T-helper 1 cell treated with Interleukin-12 subunit alpha and Interleukin-12 subunit beta and Interleukin-4 antibody, amounts not matched to agents 30 ng/mL and 1 ng/mL, for 36 hours (primary cell): ENCODE data around the gene MOBP. TPM values are rescaled to one million over a fixed set of nuclear protein-coding genes. Genes with fewer than 3 reads are reported as not detected.
"Not testable (repeated sequence)": the region's sequence is repeated elsewhere in the genome, so short reads cannot be mapped to it uniquely, and the experiment has no call there.

Experiments
- intact Hi-C: fragments of 100-400 bp; cut with micrococcal nuclease; formaldehyde crosslinking; loops from one replicate; pipeline ENCODE4 v1.15.1; 2024
- total RNA-seq: library from RNA; stranded (reverse); gene quantifications from 2 replicates; pipeline ENCODE4 v1.2.3, GENCODE V29; 2022

The MOBP gene
- total RNA-seq, 1 donor from 2014 or later: not detected

- intact Hi-C loops: loop anchor here (2.0 kb wide), 1 partner anchor 541 kb away; no protein-coding TSS in a partner anchor
Observed at GRCh38 chr3:39449796-39450195, 17.7 kb upstream of the MOBP start.

- intact Hi-C loops: no loop called here
Observed at GRCh38 chr3:39453134-39453533, 14.3 kb upstream of the MOBP start.

DNA sequence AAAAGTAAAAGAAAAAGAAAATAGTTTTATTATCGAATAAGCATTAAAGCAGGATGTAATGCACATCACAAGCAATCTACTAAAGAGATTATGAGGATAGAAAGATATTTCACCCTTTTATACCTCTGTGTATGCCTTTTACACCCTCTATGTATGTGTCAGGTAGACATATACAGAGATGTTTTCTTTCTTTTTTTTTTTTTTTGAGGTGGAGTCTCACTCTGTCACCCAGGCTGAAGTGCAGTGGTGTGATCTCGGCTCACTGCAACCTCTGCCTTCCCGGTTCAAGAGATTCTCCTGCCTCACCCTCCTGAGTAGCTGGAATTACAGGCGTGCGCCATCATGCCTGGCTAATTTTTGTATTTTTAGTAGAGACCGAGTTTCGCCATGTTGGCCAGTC is 13.6 kb upstream of the MOBP start:
- intact Hi-C loops: not testable (repeated sequence)

DNA sequence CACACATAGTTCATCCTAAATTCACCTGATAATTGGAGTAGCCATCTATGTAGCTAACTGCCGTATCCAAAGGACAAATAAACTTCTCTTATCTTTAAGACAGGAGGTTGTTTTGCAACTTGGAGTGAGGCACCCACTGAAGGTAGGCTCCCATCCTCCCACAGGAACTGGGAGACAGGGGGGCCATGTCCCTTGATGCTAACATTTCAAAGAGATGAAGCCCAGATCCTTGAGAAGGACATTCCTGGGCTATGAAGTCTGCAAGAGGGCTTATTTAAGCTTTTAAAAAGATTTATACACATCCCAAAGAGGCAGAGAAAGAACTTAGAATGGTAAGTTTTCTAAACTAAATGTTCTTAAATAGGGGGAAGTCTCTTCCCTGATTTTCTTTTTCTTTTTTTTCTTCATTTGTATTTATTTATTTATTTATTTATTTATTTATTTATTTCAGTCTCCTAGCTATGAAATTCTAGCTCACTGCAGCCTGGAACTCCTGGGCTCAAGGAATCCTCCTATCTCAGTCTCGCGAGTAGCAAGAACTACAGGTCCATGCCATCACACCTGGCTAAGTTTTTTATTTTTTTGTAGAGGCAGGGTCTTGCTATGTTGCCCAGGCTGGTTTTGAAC is 12.8 kb upstream of the MOBP start:
- intact Hi-C loops: no loop called here

- intact Hi-C loops: no loop called here
Observed at GRCh38 chr3:39456159-39456558, 11.3 kb upstream of the MOBP start.

DNA sequence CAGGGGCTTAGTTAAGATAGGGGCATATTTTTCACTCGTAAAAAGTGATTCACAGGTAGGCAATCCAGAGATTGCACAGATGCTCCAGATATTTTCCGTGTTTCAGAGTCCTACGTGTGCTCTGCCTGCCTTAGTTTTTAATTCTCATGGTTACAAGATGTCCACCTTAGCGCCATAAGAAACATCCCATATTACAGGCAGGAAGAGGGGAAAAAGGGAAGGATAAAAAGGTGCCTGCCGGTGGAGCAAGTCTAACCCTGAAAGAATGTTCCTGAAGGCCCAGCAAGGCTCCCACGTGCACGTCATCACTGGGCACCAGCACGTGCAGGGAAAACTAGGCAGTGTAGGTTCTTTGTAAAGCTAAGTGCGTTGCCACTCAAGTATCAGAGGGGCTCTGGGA is 10.1 kb upstream of the MOBP start:
- intact Hi-C loops: no loop called here

DNA sequence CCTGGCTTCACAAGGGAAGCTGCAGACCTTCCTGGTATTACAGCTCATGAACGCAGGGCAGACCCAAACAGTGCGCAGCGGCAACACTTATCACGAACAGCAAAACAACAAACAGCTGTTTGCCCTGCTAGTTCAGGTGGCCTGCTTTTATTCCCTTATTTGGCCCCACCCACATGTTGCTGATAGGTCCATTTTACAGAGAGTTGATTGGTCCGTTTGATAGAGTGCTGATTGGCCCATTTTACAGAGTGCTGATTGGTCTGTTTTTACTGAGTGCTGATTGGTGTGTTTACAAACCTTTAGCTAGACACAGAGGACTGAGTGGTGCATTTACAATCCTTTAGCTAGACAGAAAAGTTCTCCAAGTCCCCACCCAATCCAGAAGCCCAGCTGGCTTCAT is 8.9 kb upstream of the MOBP start:
- intact Hi-C loops: not testable (repeated sequence)

DNA sequence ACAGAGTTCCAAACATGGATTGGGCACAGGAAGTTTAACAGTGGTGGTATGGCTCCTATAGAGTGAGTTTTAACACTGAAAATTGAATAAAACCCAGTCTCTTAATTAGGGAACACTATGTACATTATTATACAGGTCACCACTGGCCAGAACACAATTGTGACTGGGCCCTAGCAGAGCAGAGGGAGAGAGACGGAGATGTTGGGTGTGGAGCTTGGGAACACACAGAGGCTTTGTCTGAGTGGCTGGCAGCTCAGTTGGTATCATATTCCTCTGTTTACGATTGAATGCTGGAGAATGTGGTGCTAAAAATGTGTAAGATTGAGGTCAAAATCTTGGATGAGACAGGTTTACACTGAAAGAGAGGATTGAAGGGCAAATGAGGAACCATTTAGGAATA is 6.8 kb upstream of the MOBP start:
- intact Hi-C loops: no loop called here

- intact Hi-C loops: no loop called here
Observed at GRCh38 chr3:39463269-39463668, 4.2 kb upstream of the MOBP start.

- intact Hi-C loops: no loop called here
Observed at GRCh38 chr3:39466988-39467387, 492 bp upstream of the MOBP start.

GRCh38 chr3:39468108-39468436 is 592 bp downstream of the MOBP start:
- intact Hi-C loops: no loop called here

- intact Hi-C loops: no loop called here
Observed at GRCh38 chr3:39469258-39469657, 1.8 kb downstream of the MOBP start.

DNA sequence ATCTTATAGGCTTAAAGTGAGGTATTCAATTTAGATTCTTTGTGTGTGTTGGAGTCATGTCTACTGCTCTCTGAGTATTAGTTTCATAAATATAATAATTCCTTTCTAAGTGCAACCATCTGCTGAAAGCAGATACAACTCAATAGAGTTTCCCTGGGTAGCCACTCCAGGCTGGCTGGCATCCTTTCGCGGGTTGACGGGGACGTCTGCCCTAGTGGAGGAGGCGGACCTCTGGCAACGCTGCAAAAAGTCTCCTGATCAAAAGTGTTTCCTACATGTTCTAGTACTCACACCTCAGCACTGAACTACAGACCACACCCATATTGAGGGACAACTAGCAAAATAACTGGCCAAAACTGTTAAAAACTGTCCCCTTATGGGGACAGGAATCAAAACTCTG is 2.5 kb downstream of the MOBP start:
- intact Hi-C loops: no loop called here

GRCh38 chr3:39471652-39472051 is 4.2 kb downstream of the MOBP start:
- intact Hi-C loops: no loop called here

GRCh38 chr3:39473452-39474125 is 6.1 kb downstream of the MOBP start:
- intact Hi-C loops: no loop called here

DNA sequence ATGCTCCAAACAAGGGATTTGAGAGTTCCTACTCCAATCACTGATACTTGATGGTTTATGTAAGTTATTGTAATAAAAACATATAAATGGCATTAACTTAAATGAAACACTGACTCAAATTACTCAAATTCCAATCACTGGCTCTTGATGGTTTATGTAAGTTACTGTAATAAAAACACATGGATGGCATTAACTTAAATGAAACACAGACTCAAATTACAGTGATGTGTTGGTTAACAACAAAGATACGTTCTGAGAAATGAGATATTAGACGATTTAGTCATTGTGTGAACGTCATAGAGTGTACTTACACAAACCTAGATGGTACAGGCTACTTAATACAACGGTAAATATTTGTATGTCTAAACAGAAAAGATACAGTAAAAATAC is 6.6 kb downstream of the MOBP start:
- intact Hi-C loops: no loop called here

DNA sequence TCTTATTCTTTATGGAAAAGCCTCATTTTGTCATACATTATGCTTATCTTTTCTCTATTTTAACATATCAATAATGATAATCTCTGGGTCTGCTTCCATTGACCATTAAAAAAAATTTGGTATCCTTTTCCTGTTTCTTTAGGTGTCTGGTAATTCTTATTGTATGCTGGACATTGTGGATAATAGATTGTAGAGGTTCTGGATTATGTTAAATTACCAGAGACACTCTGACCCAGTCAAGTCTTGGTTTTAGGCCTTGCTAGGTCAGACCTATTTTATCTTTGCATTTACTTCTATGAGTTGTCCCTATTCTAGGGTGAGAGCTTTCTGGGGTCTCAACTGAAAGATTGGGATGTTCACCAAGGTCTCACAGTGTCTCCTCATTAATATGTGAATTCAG is 9.3 kb downstream of the MOBP start:
- intact Hi-C loops: no loop called here

GRCh38 chr3:39478226-39478625 is 10.7 kb downstream of the MOBP start:
- intact Hi-C loops: no loop called here

DNA sequence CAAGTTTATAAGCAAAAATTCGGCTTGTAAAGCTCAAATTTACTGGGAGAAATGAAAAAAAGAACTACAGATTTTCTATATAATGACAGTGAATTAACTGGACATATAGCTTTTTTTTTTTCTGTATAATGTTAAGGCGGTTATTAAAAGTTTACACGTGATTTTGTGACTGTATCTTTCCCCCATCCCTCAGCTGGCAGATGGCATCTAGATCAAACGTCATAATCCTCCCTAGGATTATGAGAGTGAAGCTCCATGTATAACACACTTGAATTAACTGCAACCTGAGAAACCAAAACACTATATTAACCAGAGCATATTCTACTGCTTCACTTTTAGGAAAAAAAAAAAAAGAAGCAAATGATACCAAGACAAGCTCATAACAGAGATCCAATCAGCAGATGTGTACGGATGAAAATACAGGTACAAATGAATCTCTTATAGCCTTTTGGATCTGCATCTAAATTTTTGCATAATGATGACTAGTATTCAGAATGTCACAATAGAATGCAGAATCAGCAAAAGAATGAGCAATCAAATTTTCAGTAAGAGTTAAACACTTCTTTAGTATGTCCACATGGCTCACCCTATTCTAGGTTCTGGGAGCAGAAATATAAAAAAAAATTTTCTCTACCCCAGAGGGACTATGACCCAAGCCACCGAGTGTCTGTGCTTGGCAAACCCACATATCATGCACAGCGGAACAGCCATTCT is 12.4 kb downstream of the MOBP start:
- intact Hi-C loops: no loop called here

GRCh38 chr3:39485547-39485946 is 18.1 kb downstream of the MOBP start:
- intact Hi-C loops: no loop called here

GRCh38 chr3:39491014-39491413 is 23.5 kb downstream of the MOBP start:
- intact Hi-C loops: no loop called here

DNA sequence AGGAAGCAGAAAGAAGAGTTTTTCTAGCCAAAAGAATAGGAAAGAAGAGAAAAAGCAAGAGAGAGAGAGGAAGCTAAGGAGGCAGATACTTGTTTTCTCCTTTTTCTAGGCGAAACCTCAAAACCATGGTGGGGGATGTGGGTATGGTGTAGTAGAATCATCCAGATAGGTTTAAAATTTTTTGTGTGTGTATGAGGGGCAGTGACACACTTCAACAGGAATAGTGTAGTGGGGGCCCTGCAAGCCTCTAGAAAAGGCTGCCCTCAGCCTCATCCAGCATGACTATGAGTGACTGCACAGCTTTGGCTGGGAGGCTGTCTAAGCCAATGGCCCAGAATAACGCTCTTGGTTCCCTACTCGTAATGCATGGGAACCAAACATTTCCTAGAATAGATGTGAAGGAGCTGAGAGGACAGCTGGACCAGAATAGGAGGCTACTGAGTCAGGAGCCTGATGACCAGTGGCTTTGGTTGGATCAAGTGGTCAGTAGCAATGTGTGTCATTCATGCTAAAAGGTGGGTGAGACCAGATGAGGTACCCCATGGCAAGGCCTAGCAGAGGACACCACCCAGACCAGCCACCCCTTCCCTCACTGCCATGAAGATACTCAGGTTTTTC is 24.4 kb downstream of the MOBP start:
- intact Hi-C loops: no loop called here
